Upper lobe of right lung (tissue), 1 donor: Measurements from ENCODE around the gene ZNF138. TPM values are rescaled to one million over a fixed set of nuclear protein-coding genes. Genes with fewer than 3 reads are reported as not detected.
"Not testable (repeated sequence)": the region's sequence is repeated elsewhere in the genome, so short reads cannot be mapped to it uniquely, and the experiment has no call there.

Experiments used
- ATAC-seq: fragments of 200-7000 bp; cut with Tn5 transposase; one replicate; pipeline ENCODE4 v1.9.1; 2020; ENCODE audit warnings: mild to moderate bottlenecking, moderate library complexity
- DNase-seq: peaks from one replicate; pipeline ENCODE4 v3.0.0-alpha.2; 2020
- H3K27ac ChIP-seq: fragments of 200-600 bp; one replicate; pipeline ENCODE4 v1.8.0; 2022
- H3K27me3 ChIP-seq: fragments of 200-600 bp; one replicate; pipeline ENCODE4 v1.8.0; 2022; ENCODE audit warnings: mild to moderate bottlenecking
- H3K36me3 ChIP-seq: fragments of 200-600 bp; one replicate; pipeline ENCODE4 v1.8.0; 2022
- H3K4me1 ChIP-seq: fragments of 200-600 bp; one replicate; pipeline ENCODE4 v1.8.0; 2022
- H3K4me3 ChIP-seq: fragments of 200-600 bp; one replicate; pipeline ENCODE4 v1.8.0; 2022; ENCODE audit warnings: mild to moderate bottlenecking
- H3K9me3 ChIP-seq: fragments of 200-600 bp; one replicate; pipeline ENCODE4 v1.8.0; 2022
- CTCF ChIP-seq: fragments of 200-600 bp; IDR thresholded peaks from one replicate; pipeline ENCODE4 v1.8.0; 2022; ENCODE audit warnings: antibody characterized with exemption
- intact Hi-C: fragments of 100-400 bp; cut with DNase I; formaldehyde crosslinking; loops from one replicate; pipeline ENCODE4 v1.11.0; 2022
- total RNA-seq: library from RNA; stranded (reverse); fragmentation: NEBNext Ultra II Directional; extraction: Animal tissue kit (Norgen Biotek cat#: 25700); gene quantifications from one replicate; pipeline ENCODE4 v1.2.1, GENCODE V29; 2021
- donor health status: DM: no; HTN: yes; CAD: no; lungs with severe emphysema.

ZNF138 gene
- total RNA-seq, 1 donor from 2014 or later = 5.2 TPM

GRCh38 chr7:64830926-64831325, 36.7 kb downstream of the ZNF138 start:
- Histone ChIP-seq H3K36me3 (no peaks in the 10 kb centered on the region), H3K27ac (no peak overlapping the region), H3K4me3 (no peak overlapping the region), H3K4me1 (no peaks in the 10 kb centered on the region), H3K27me3 (no peaks in the 10 kb centered on the region), H3K9me3 (no peaks in the 10 kb centered on the region)
- DNase-seq = no peak
- TF ChIP-seq CTCF = no peak
- ATAC-seq = no peak
- intact Hi-C loops = no loop called here

DNA sequence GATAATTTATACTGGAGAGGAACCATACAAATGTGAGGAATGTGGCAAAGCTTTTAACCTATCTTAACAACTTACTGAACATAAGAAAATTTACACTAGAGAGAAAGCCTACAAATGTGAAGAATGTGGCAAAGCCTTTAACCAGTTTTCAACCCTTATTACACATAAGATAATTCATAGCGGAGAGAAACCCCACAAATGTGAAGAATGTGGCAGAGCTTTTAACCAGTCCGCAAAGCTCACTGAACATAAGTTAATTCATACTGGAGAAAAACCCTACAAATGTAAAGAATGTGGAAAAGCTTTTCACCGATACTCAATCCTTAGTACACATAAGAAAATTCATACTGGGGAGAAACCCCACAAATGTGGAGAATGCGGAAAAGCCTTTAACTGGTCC, 37.9 kb downstream of the ZNF138 start:
- Histone ChIP-seq H3K4me1 (no peaks in the 10 kb centered on the region), H3K27me3 (no peaks in the 10 kb centered on the region), H3K27ac (no peak overlapping the region), H3K36me3 (no peaks in the 10 kb centered on the region), H3K4me3 (no peak overlapping the region), H3K9me3 (no peaks in the 10 kb centered on the region)
- no peak for TF ChIP-seq CTCF
- DNase-seq = no peak
- intact Hi-C loops = no loop called here
- ATAC-seq = no peak

GRCh38 chr7:64834989-64835388, 40.8 kb downstream of the ZNF138 start:
- no peaks in the 10 kb centered on the region for H3K9me3 ChIP-seq
- no peaks in the 10 kb centered on the region for H3K36me3 ChIP-seq
- DNase-seq (no peak), ATAC-seq (no peak)
- intact Hi-C loops = no loop called here
- no peaks in the 10 kb centered on the region for H3K27me3 ChIP-seq
- H3K4me1 ChIP-seq = no peaks in the 10 kb centered on the region
- no peak for TF ChIP-seq CTCF
- no peak overlapping the region for H3K4me3 ChIP-seq
- no peak overlapping the region for H3K27ac ChIP-seq

DNA sequence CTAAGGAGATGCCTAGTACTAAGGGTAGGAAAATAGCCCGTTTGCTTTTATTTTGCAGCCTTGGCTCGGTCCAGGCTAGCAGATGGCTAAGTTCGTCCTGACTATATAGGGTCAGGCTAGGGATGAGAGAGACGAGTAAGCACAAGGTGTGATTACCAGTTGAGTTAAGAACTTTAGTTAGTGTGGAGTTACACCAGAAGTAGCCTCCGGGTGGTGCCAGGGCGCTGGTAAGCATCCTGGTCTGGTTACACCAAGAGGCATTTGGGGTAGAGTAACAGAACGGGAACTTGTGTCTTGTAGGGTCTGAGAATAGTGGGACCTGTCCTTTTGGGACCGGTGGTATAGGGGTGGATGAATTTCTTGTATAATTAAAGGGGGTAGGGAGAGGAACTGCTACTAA, 41.6 kb downstream of the ZNF138 start:
- ATAC-seq, H3K4me3 ChIP-seq, H3K27me3 ChIP-seq, H3K9me3 ChIP-seq, intact Hi-C loops, H3K36me3 ChIP-seq, H3K4me1 ChIP-seq, H3K27ac ChIP-seq, DNase-seq: not testable (repeated sequence)

DNA sequence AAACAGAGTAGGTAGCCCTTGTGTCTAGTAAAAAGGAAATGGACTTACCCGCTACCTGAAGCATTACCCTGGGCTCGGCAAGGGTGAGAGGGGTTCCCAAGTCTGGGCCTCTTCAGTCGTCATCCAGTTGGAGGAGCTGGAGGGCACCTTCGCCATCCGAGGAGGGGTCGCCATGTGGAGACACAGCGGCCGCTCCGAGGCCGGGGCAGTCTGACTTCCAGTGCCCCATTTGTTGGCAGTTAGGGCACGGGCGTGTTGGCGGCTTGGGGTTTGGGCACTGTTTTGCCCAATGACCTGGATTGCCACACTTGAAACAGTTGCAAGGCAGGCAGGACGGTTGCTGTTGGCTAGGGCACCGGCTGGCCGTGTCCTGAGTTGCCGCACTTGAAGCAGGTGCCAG, 43.8 kb downstream of the ZNF138 start:
- H3K27me3 ChIP-seq, intact Hi-C loops: not testable (repeated sequence)

GRCh38 chr7:64838691-64839090, 44.5 kb downstream of the ZNF138 start:
- no peaks in the 10 kb centered on the region for H3K36me3 ChIP-seq
- no peak for TF ChIP-seq CTCF
- no peak overlapping the region for H3K4me3 ChIP-seq
- DNase-seq = no peak
- intact Hi-C loops = no loop called here
- no peak for ATAC-seq
- no peak overlapping the region for H3K27ac ChIP-seq
- no peaks in the 10 kb centered on the region for H3K27me3 ChIP-seq
- H3K4me1 ChIP-seq = no peaks in the 10 kb centered on the region
- H3K9me3 ChIP-seq = no peaks in the 10 kb centered on the region

More for the DNA sequence above, 43.8 kb downstream of the ZNF138 start:
- not testable (repeated sequence) for H3K4me3 ChIP-seq, H3K4me1 ChIP-seq, H3K27ac ChIP-seq, H3K9me3 ChIP-seq, DNase-seq, ATAC-seq, H3K36me3 ChIP-seq

DNA sequence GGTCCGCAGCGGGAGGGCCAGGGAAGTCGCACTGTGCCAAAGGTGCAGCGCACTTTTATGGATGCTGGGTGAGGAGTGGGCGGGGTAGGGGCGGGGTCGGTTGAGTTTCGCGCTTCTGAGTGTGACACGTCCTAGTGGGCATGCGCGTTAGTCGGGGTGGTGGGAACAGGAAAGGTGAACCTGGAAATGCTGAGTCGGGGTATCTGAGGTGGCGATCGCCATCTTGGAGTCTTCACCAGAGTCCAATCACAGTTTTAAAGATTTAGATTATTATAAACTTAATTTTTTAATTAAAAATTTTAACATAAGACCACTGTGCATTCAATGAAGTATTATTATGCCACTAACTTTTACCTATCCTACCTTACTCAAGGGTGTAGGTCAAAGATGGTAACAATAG, 45.7 kb downstream of the ZNF138 start:
- Histone ChIP-seq H3K9me3 (no peaks in the 10 kb centered on the region), H3K4me1 (no peaks in the 10 kb centered on the region), H3K4me3 (no peak overlapping the region), H3K27ac (no peak overlapping the region), H3K36me3 (no peaks in the 10 kb centered on the region), H3K27me3 (no peaks in the 10 kb centered on the region)
- intact Hi-C loops = no loop called here
- DNase-seq (no peak), ATAC-seq (no peak)
- no peak for TF ChIP-seq CTCF
